HG03558 (cell line): ENCODE results near the gene MBD5.

Source experiments
- ATAC-seq: cut with Tn5 transposase; IDR thresholded peaks from one replicate; pipeline ENCODE4 v1.9.1; 2021; ENCODE audit warnings: moderate number of reproducible peaks; ENCODE audit not compliant: unreplicated experiment; ENCODE audit errors: extremely low read depth

Gene MBD5

DNA sequence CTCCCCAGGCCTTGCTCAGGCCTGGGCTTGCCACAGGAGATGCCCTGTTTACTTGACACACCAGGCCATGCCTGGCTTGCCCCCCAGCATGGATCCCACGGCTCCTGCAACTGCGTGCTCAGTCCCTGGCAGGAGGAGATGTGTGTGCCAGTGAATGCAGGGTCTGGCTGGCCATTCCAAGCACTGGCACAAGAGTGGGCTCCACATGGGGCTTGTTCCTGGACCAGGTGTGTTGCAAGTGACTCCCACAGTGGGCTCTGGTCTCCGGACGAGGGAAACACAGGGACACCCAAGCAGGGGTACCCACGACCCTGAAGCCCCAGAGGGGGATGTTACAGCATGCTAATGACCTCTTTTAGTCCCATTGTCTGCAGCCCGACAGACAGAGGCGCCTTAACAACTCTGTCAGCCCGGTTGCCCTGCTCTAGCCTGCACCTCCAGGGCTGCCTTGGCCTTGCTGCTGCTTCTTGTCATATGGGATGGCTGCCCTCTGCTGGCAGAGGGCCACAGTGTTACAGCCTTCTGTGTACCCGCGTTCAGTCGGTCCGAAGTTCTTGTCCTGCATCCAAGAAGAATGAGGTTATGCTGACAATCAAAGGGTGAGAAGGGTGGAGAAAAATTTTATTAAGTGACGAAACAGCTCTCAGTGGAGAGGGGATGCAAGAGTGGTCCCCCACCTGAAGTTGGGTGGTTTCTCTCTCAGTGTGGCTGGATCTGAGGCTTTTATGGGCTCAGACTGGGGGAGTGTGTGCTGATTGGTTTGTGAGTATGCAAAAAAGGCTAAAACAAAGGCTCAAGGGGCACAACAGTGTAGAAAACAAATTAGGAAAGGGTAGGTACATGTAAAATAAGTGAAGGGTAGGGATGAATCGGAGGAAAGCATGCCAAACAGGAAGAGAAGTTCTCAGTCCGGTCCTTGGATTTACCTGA lies 180.4 kb downstream of the MBD5 start:
- no peak for ATAC-seq

DNA sequence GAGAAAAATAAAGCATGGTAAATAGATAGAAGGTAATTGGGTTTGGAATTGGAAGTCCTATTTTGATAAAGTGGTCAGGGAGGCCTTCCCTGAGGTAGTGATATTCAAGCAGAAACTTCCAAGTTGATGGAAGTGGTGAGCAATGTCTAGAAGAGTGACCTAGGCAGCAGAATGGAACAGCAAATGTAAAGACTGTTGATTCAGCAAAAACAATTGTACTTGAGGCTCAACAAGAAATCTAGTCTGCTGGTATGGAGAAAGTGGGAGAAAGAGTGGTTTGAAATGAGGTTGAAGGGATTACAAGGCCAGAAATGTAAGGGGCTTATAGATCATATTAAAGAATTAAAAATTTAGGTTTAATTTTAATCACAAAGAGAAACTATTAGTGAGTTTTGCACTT lies 181.3 kb downstream of the MBD5 start:
- ATAC-seq, result no peak

DNA sequence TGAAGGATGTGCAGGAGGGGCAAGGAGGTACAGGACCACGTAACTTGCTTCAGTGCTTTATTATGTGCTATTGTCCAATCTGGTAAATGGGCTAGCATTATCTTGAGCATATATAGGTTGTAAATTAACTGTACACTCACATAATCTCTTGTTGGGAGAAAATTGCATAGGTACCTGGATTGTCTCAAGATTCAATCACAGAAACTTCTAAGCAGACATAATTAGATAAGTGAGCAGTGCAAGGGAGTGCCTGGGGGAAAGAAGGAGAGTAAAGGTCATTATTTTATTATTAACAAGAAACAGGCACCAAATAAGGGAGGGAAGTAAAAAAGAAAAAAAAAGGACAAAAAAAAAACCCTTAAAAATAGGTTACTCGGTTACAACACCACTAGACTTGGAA lies 186.2 kb downstream of the MBD5 start:
- ATAC-seq, result no peak

DNA sequence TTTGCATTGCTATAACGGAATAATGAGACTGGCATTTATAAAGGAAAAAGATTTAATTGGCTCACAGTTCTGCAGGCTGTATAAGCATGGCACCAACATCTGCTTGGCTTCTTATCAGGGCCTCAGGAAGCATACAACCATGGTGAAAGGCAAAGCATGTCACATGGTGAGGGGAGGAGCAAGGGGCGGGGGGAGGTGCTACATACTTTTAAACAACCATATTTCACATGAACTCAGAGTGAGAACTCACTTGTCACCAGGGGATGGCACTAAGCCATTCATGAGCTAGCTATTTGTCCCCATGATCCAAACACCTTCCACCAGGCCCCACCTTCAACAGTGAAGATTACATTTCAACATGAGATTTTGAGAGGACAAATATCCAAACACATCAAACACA lies 188.7 kb downstream of the MBD5 start:
- no peak for ATAC-seq

DNA sequence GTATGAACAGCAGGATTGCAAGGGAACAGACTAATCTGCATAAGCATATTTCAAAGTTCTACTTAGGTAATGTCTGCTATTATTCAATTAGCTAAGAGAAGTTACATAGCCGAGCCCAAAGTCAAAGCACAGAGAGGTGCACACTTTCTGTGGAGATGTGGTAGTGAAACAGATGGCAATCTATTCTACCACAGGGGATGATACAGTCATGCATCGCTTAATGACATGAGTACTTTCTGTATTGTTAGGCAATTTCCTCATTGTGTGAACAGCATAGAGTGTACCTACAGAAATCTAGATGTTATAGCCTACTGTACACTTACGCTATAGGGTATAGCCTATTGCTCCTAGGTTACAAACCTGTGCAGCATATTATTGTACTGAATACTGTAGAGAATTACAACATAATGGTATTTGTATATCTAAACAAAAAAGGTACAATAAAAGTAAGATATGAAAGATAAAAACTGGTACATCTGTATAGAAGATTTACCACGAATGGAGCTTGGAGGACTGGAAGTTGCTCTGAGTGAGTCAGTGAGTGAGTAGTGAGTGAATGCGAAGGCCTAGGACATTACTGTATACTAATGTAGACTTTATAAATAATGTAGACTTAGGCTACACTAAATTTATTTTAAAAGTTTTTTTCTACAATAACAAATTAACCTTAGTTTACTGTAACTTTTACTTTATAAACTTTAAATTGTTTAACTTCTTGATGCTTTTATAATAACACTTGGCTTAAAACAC lies 197.6 kb downstream of the MBD5 start:
- no peak for ATAC-seq

DNA sequence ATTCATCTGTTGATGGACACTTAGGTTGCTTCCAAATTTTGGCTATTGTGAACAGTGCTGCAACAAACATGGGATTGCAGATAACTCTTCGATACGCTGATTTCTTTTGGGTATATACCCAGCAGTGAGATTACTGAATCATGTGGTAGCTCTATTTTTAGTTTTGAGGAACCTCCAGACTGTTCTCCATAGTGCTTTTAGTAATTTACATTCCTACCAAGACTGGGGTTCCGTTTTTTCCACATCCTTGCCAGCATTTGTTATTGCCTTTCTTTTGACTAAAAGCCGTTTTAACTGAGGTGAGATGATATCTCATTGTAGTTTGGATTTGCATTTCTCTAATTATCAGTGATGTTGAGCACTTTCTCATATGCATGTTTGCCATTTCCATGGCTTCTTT lies 200.3 kb downstream of the MBD5 start:
- no peak for ATAC-seq

DNA sequence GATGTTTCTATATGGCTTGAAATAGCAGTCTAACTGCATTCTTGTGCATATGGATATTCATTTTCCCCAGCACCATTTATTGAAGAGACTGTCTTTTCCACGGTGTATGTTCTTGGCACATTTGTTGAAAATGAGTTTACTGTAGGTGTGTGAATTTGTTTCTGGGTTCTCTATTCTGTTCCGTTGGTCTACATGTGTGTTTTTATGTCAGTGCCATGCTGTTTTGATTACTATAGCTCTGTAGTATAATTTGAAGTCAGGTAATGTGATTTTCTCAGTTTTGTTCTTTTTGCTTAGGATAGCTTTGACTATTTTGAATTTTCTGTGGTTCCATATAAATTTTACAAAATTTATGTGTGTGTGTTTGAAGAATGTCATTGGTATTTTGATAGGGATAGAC lies 201.0 kb downstream of the MBD5 start:
- no peak for ATAC-seq

DNA sequence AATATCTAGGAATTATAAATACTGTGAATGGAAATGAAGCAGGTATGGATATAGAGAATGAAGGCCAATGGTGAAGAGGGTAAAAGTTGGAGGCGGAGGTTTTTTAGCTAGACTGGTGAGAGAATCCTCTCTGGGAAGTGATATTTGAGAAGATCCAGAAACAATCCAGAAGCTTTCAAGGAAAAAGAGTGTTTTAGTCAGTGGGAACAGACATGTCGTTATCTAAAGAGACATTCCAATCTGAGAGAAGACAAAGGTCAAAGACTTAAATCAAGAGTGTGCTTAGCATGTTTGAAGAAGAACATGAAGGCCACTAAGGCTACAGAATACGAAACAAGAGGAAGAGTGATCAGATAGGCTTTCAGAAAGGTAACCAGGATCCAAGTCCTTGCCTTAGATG lies 211.0 kb downstream of the MBD5 start:
- no peak for ATAC-seq

DNA sequence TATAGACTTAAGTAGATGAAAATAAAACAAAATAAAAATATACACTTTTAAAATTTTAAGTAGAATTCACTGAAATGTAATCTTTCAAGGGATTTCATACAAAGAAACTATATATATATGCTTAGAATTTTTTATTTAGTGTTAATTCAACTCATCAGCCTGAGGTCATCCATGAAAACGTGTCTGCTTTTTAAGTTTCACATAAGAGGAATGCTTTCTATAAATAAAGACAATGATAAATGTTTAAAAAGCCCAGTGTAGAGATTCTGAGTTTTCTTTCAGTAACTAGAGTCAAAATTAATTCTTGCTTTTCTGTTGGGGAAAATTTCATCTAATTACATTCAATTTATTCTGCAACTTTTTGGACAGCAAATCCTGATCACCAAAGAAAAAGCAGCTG lies 213.3 kb downstream of the MBD5 start:
- ATAC-seq, result no peak

DNA sequence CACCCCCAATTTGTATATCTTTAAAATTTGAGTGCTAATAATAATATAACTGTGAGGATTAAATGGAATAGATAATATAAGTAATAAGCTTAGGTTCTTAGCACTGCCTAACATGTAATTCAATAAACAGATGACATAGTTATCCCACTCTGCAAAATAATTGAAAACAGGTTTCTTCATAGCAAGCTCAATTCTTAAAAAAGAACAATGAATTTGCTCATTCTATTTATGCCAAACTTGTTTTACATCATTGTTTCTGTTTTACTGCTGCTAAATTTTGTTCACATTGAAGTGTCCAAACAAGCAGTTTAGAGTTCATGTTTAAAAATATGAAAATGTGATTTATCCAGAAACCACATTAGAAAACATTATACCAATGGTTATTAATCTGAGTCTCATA lies 217.0 kb downstream of the MBD5 start:
- ATAC-seq, result no peak

DNA sequence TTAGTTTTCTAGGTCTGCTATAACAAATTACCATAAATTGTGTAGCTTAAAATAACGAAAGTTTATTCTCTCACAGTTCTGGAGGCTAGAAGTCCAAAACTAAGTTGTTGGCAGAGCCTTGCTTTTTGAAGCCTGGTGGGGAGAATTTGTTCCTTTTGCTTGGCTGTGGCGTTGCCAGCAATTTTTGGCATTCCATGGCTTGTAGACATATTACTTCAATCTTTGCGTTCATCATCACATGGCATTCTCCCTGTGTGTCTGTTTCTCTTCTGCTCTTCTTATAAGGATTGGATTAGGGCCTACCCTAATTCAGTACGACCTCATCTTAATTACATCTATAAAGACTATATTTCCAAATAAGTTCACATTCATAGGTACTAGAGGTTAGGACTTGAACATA lies 217.7 kb downstream of the MBD5 start:
- no peak for ATAC-seq

DNA sequence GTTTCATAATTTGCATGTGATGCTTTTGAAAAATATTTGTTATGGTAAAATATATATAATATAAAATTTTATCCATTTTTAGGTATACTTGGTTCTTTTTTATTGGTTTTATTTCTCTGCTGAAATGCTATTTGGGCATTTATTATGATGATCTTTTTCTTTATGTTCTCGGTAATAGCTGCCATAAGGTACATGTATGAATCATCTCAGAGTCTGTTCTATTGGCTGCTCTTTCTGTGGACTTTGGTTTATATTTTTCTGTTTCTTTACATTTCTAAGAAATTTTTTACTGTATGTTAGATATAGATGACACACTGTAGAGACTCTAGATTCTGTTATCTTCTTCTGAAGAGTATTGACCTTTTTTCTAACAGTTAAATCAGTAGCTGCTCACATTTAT lies 219.9 kb downstream of the MBD5 start:
- no peak for ATAC-seq

DNA sequence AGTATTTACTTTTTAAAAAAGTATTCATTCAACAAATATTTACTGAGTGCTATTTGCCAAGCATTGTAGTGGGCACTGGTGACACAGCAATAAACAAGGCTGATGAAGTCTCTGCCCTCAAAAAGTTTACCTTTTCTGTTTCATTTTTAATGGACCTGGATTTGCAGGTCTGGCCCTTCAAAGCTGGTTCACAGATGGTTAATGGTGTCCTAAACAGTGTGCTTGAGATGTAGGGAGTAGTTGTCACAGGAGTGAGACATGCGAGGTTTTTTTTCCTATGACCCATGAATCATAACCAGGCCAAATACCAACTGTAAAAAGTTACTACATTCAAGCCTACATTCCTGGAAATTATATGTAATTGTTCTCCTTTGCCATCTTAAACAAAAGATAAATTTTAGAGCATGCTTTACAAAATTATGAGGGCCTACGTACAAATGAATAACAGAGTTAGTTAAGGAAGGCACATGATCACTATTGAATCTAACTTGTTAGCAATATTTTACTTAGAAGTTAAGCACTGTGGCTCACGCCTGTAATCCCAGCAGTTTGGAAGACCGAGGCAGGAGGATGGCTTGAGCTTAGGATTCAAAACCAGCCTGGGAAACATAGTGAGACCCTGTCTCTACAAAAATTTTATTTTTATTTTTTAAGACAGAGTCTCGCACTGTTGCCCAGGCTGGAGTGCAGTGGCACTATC lies 223.9 kb downstream of the MBD5 start:
- no peak for ATAC-seq

DNA sequence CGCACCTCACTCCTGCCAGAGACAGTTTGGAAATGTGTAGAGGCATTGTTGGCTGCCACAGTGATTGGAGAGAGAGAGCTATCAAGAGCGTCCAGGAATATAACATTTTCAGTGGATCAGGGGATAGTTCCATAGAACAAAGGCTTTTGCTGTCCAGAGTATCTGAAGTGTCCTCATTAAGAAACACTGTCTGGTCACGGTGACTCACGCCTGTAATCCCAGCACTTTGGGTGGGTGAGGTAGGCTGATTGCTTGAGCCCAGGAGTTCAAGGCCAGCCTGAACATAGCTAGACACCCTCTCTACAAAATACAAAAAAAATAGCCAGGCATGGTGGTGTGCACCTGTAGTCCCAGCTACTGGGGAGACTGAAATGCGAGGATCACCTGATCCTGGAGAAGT lies 231.1 kb downstream of the MBD5 start:
- ATAC-seq, result no peak

DNA sequence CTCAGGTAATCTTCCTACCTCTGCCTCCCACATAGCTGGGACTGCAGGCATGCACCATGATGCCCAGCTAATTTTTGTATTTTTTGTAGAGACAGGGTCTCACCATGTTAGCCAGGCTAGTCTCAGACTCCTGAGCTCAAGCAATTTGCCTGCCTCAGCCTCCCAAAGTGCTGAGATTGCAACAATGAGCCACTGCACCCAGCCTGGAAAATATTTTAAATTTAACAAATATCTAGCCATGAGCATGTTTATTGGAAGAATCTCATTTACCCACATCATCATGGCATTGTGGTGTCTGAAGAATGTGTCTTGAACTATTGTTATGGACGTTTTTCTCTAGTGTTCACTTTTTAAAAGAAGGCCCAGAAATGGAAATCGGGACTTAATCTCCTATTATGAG lies 231.8 kb downstream of the MBD5 start:
- ATAC-seq, result no peak

DNA sequence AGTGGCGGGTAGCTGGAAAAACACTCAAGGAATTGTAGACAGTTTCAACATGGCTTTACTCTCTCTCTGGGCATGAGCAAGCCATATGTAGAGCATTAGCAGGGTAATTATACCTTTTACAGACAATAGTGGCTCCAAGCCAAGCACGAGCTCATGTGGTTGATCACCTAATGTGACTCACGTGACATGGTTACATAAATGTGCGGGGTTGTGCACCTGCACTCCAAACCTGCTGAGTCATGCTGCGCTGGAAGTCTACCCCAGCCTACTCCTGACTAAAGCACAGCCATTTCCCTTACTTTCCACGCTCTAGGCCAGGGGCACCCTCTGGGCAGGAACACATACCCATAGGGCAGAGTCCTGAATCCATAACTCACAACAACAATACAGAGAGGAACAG lies 232.8 kb downstream of the MBD5 start:
- no peak for ATAC-seq

DNA sequence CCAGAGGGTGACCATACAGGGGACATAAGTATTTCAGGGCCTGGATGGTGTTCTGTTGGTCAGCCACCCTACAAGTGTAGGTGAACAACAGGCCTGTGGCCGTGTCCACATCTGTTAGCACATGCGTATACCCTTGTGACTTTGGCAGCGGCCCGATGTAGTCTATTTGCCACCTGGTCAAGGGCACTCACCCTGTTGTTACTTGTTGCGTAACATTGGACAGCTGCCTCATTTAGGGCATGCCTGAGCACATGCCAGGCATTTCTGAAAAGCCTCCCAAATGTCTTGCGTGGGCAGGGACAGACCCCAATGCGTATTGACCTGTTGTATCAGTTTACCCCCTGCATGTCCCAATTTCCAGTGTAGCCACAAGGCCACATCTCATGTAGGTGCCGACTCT lies 235.0 kb downstream of the MBD5 start:
- no peak for ATAC-seq

DNA sequence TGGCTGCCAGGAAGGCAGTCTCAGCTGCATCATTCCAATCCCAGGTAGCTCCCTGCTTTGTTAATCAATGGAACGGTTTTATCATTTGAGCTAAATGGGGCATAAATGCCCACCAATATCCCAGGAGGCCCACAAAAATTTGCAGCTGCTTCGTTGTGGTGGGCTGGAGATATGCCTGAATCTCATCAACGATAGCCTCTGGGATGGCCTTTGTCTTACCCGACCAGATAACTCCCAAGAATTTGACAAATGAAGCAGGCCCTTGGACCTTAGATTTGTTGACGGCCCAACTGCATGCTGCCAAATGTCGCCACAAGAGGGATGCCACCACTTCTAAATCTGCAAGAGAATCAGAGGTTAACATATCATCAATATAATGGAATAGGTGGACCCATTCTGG lies 236.4 kb downstream of the MBD5 start:
- ATAC-seq, result no peak

DNA sequence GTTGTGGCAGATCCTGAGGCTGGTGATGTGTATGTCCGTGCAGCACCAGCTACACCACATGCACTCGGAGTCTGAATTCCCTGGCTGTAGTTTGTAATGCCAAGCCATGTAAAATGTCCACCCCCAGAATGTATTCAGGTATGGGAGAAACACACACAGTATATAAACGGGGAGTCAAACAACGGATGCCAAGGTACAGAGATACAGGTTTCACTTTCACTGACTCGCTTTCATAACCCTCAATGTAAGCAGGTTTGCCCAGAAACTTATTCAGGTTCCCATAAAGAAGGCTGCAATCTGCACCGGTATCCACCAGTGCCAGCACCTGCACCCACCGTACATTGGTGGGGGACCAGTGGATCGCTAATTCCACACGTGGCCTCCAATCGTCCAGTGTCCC lies 237.2 kb downstream of the MBD5 start:
- no peak for ATAC-seq

DNA sequence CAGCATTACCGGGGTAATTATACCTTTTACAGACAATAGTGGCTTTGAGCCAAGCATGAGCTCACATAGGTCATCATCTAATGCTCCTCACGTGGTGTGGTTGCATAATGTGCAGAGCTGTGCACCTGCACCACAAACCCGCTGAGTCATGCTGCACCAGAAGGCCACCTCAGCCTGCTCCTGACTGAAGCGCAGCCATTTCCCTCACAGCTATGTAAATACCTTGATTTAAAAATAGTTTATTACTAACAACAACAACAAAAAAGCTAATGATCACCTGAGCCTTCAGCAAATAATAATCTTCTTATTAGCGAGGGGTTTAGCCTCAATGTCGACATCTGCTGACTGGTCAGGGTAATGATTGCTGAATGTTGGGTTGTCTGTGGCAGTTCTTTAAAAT lies 238.8 kb downstream of the MBD5 start:
- no peak for ATAC-seq

DNA sequence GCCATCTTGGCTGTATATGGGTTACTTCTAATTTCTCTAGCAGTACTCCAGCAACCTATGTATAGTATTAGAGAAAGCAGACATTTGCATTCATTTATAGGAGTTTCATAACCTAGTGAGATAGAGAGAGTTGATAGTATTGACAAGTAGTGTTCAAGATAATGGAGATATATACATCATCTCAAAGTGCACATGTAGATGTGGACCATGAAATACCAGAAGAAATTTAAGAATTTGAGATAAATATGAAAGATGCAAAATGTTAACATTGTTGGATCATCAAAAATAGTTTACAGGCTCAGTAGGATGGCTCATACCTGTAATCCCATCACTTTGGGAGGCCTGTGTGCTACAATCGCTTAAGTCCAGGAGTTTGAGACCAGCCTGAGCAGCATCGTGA lies 243.0 kb downstream of the MBD5 start:
- no peak for ATAC-seq
